ENCODE results near the gene TNIP1.

The TNIP1 gene

GRCh38 chr5:151040211-151040747 lies 40.6 kb downstream of the TNIP1 start:
- DNase-seq (ENCODE audit: low read depth), result no peak

DNA sequence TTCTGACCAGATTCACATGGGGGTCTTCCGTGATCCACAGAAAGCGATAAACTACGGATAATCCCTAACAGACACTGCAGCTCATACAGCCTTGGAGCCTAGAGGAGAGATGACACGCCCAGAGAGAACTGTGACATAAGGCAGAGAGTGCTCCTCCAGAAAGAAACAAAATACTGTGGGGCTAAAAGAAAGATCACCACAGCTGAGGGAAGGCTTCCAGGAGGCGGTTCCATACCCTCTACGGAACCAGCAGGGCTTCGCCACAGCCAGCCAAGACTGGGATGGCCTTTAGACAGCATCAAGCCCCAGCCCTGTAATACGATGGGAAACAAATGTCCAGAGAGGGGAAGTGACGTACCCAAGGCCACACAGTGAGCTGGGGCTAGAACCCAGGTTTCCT lies 41.2 kb downstream of the TNIP1 start:
- DNase-seq (ENCODE audit: low read depth), result no peak

- no peak for DNase-seq (ENCODE audit: low read depth)
These were observed 42.0 kb downstream of the TNIP1 start for GRCh38 chr5:151038801-151039238.

DNA sequence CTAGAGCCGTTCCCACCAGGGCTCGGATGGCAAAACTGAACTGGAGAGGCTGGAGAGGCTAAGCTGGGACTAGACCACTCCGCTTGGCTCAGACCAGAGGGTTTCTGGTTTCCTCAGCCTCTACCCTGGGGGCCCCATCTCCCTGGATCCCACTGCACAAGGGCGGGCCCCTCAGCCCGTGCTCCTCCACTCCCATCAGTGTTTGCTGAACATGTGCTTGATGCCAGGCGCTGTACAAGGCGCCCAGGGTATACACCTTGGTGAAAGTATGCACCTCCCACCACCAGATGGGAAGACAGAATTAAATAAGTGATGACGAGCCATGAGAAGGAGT lies 42.5 kb downstream of the TNIP1 start:
- DNase-seq (ENCODE audit: low read depth), result no peak

DNA sequence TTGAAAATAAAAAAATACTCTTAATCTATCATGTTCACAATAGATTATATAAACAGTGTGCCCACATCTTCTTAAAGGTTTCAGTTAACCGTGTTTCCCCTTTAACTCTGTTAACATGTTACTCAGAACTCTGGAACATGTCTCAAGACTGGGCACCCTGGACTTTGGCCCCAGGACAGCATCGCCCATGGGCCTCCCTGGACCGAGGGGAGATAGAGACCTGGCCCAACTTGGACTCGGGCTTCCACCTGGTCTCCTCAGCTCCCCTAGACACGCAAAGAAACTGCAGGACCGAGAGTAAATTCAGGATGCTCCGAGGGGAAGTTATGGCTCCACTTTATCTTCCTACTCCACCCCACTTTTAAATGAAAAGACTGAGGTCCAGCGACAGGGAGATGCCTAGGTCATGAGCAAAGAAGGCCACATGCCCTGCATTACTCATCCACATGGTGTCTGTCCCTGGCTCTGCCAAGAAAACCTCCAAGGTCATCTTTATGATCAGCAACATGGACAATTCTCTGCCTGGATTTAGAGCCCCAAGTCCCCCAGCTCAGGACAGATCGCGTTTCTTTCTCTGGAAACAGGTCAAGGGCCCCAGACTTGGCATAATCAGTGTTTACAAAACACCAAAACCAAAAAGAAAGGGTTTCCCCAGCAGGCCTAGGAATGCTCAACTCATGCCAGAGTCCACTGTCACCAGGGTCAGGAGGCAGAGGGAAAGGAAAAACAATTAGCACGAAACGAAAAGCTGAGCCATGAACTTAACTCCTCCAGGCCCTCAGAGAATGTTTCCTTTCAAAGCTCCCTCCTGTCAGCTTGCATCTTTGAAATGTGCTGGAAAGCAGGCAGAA lies 43.0 kb downstream of the TNIP1 start:
- DNase-seq (ENCODE audit: low read depth), result peak; percentile 74

DNA sequence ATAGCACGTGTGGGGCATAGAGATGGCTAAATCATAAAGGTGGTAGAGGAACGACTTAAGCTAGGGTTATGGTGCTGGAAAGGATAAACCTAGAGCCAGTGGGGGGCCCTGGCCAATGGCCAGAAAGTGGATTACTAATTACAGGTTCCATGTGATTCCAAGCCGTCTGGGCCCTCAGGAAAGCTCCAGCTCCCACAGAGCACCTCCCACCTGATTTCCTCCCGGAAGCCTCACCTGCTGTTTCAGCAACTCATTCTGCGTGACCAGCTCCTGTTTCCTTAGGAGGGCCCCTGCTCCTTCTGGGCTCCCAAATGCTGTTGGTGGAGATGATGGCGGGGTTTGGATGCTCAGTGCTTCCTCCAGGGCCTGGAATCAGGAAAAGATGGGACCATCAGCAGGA lies 44.3 kb downstream of the TNIP1 start:
- no peak for DNase-seq (ENCODE audit: low read depth)

- no peak for DNase-seq (ENCODE audit: low read depth)
These were observed 46.1 kb downstream of the TNIP1 start for GRCh38 chr5:151034422-151035379.

GRCh38 chr5:151033217-151033934 lies 47.5 kb downstream of the TNIP1 start:
- no peak for DNase-seq (ENCODE audit: low read depth)

GRCh38 chr5:151031554-151031953 lies 49.3 kb downstream of the TNIP1 start:
- DNase-seq (ENCODE audit: low read depth), result no peak

GRCh38 chr5:151030379-151030778 lies 50.5 kb downstream of the TNIP1 start:
- no peak for DNase-seq (ENCODE audit: low read depth)

DNA sequence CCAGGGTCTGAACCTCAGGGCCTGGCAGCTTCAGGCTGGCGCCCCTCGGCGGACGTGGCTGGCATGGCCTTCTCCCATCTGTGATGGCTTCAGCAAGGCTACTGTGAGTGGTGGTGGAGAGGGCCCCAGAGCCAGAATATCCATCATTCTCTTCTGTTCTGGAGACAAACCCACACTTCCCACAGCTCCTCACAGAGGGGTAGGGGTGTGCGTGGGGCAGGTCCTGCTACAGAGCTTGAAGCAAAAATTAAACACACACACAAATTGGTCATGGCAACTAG lies 50.8 kb downstream of the TNIP1 start:
- DNase-seq (ENCODE audit: low read depth), result no peak

GRCh38 chr5:151029179-151030055 lies 51.4 kb downstream of the TNIP1 start:
- no peak for DNase-seq (ENCODE audit: low read depth)

- no peak for DNase-seq (ENCODE audit: low read depth)
These were observed 52.1 kb downstream of the TNIP1 start for GRCh38 chr5:151028717-151029116.

- no peak for DNase-seq (ENCODE audit: low read depth)
These were observed 52.8 kb downstream of the TNIP1 start for GRCh38 chr5:151027961-151028479.

GRCh38 chr5:151026679-151027078 lies 54.2 kb downstream of the TNIP1 start:
- no peak for DNase-seq (ENCODE audit: low read depth)

DNA sequence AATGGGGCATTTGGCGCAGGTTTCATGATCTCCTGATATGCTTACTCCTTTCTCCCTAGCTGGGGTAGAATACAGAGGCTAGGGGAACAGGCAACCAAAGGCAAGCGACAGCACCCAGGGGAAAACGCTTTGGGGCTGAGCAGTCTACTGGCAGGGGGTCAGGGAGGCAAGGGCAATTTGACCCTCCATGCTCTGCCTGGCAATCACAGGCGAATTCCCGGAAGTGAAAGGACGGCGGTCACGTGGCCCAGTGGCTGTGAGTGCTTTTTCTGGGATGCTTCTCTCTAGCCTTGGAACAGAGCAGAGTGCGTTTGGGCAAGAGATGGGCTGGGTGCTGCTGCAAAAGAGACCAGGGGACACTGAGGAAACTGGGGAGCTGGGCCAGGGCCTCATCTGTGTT lies 54.7 kb downstream of the TNIP1 start:
- DNase-seq (ENCODE audit: low read depth), result no peak

GRCh38 chr5:151025250-151025606 lies 55.6 kb downstream of the TNIP1 start:
- no peak for DNase-seq (ENCODE audit: low read depth)

- no peak for DNase-seq (ENCODE audit: low read depth)
These were observed 56.2 kb downstream of the TNIP1 start for GRCh38 chr5:151024440-151025249.

GRCh38 chr5:151023651-151024050 lies 57.2 kb downstream of the TNIP1 start:
- peak; percentile 82 for DNase-seq (ENCODE audit: low read depth)

DNA sequence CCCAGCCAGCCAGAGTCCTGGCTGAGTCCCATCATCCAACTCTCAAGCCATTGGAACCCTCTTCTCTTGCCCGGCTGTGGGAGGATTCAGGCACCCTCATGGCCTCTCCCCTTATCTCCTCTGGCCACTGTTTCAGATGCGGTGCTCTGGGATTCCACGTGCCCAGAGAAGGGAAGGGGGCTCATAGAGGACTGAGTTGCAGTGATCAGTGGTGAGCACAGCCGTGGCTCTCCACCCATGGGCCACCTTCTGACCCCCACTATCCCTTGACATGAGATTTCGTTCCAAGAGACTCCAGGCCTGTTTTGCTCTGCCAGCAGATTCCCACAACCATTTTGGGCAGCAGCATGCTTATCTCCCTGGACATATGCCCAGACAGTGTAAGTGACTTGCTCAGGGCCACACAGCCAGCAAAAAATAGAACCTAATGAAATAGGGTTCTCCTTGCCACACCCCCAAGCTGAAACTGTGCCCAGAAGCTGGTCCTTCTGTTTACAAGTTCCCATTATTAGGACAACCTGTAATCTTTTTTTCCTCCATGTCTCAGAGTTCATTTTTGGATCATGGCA lies 57.7 kb downstream of the TNIP1 start:
- DNase-seq (ENCODE audit: low read depth), result peak; percentile 53
